GM12878 (cell line): ENCODE data around the gene SCLY.

Source experiments
- ATF7 ChIP-seq: fragments of 450-650 bp; IDR thresholded peaks from 2 replicates; pipeline ENCODE4 v1.6.1; 2016; ENCODE audit warnings: low read depth, mild to moderate bottlenecking
- CEBPB ChIP-seq, 2 experiments: fragments of 150-350 bp in 1 of 2; IDR thresholded peaks; 2 replicates each; pipeline ENCODE4 v1.6.1; 2012 to 2014; ENCODE audit warnings: low read depth in 2 of 2, low read length in 2 of 2, borderline replicate concordance in 1 of 2, inconsistent platforms in 1 of 2
- CTCF ChIP-seq, 3 experiments: IDR thresholded peaks in 2 of 3; conservative IDR thresholded peaks in 1 of 3; 2 replicates each; pipeline ENCODE4 v1.5.1; 2011; ENCODE audit warnings: low read depth in 3 of 3, low read length in 3 of 3, mild to moderate bottlenecking in 3 of 3, control low read depth in 2 of 3, moderate library complexity in 2 of 3, inconsistent platforms in 1 of 3, mixed read lengths in 1 of 3; ENCODE audit not compliant: control insufficient read depth in 2 of 3, insufficient read depth in 1 of 3; ENCODE audit errors: extremely low read depth in 1 of 3
- E2F4 ChIP-seq: IDR thresholded peaks from 2 replicates; pipeline ENCODE4 v1.6.1; 2012; ENCODE audit warnings: low read depth, low read length, improper control_type of control experiment
- FOXK2 ChIP-seq: fragments of 450-650 bp; IDR thresholded peaks from 2 replicates; pipeline ENCODE4 v1.6.1; 2017; ENCODE audit warnings: mild to moderate bottlenecking, moderate library complexity
- POLR2A ChIP-seq: IDR thresholded peaks from 2 replicates; pipeline ENCODE4 v1.6.1; 2011; ENCODE audit warnings: low read depth, mild to moderate bottlenecking, low read length
- POLR2AphosphoS5 ChIP-seq: IDR thresholded peaks from 2 replicates; pipeline ENCODE4 v1.6.1; 2011; ENCODE audit warnings: mild to moderate bottlenecking, low read length, inconsistent platforms
- ZNF217 ChIP-seq: fragments of 450-650 bp; IDR thresholded peaks from 2 replicates; pipeline ENCODE4 v1.6.1; 2017; ENCODE audit warnings: antibody characterized with exemption, mild to moderate bottlenecking
- TF ChIP-seq, protein P1 (sequence below): IDR thresholded peaks from 2 replicates; pipeline ENCODE4 v1.6.1; 2012; ENCODE audit warnings: low read depth, low read length, improper control_type of control experiment
- TF ChIP-seq, protein P2 (sequence below): IDR thresholded peaks from 2 replicates; pipeline ENCODE4 v1.6.1; 2011; ENCODE audit warnings: low read depth, mild to moderate bottlenecking, low read length, moderate library complexity, borderline replicate concordance; ENCODE audit errors: extremely low read depth

- TF ChIP-seq, protein P1, sequence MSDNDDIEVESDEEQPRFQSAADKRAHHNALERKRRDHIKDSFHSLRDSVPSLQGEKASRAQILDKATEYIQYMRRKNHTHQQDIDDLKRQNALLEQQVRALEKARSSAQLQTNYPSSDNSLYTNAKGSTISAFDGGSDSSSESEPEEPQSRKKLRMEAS, result no peak
- TF ChIP-seq POLR2A (no peak), FOXK2 (no peak), ZNF217 (no peak), CEBPB (IDR thresholded peaks at IDR 0.05; ENCODE audit: borderline replicate concordance in 1 of 2, low read depth in 2 of 2, low read length in 2 of 2) (no peak), ATF7 (no peak), POLR2AphosphoS5 (no peak), CTCF (IDR thresholded peaks at IDR 0.05 in 2 of 3, conservative IDR thresholded peaks at IDR 0.05 in 1 of 3; ENCODE audit: control insufficient read depth in 2 of 3, extremely low read depth in 1 of 3, insufficient read depth in 1 of 3, low read depth in 3 of 3, low read length in 3 of 3) (no peak), E2F4 (no peak)
- TF ChIP-seq, protein P2, sequence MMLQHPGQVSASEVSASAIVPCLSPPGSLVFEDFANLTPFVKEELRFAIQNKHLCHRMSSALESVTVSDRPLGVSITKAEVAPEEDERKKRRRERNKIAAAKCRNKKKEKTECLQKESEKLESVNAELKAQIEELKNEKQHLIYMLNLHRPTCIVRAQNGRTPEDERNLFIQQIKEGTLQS, result no peak
Observed at GRCh38 chr2:238103465-238104225, 42.8 kb downstream of the SCLY start.
